Activated CD8-positive, alpha-beta memory T cell treated with anti-CD3 and anti-CD28 coated beads for 1 hour (primary cell): ENCODE data around the gene RAP1A.
"Not testable (repeated sequence)": the region's sequence is repeated elsewhere in the genome, so short reads cannot be mapped to it uniquely, and the experiment has no call there.

Experiments
- DNase-seq, 2 donors: peaks; one replicate each; pipeline ENCODE4 v3.0.0-alpha.2; 2020; ENCODE audit warnings: low read depth in 1 of 2; ENCODE audit errors: extremely low read depth in 1 of 2

Gene RAP1A

DNA sequence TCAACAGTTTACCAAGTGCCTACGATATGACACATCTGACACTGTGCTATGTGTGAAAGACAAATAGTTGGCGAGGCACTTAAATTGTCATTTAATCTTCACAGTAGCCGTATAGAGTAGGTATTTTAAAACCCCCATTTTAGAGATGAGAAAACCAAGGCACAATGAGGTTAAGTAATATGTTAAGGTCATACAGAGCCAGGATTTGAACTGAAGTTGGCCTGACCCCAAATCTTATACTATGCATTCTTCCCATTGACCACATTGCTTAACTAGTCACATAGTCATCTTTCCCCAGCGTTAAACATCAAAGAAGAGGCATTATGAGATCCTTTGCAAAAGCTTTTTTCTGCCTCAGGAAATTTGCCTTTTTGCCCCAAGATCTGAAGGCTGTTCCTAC, 115.7 kb downstream of the RAP1A start:
- no peak for DNase-seq

DNA sequence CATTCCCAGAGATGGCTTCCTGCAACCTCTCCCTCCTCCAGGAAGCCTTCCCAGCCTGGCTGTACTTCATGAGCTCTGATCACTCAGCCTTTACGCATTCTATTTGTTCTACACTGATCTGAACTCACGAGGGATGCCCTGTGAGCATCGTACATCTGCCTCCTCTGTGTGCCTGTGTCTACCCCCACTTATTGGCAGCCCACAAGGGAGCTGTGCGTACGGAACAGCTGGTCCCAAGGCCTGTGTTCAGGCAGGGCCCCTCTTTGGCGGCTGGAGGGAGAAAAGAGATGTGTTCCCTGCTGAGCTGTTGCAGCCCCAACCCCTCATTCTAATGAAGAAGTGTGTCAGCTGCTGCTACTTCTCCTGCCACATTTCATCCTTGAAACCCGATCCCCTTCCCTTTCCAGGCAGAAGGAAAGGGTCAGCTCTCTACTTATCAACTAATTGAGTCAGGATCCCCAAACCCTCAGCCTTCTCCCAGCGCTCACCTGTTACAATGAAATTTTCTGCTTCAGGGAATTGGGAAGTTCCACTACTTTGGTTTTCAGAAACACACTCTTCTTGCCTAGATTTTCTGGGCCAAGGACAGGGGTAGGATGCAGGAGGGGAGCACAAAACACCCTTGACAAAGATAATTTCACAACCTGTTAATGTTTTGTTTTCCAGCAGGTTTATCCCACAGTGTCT, 116.4 kb downstream of the RAP1A start:
- DNase-seq: no peak

DNA sequence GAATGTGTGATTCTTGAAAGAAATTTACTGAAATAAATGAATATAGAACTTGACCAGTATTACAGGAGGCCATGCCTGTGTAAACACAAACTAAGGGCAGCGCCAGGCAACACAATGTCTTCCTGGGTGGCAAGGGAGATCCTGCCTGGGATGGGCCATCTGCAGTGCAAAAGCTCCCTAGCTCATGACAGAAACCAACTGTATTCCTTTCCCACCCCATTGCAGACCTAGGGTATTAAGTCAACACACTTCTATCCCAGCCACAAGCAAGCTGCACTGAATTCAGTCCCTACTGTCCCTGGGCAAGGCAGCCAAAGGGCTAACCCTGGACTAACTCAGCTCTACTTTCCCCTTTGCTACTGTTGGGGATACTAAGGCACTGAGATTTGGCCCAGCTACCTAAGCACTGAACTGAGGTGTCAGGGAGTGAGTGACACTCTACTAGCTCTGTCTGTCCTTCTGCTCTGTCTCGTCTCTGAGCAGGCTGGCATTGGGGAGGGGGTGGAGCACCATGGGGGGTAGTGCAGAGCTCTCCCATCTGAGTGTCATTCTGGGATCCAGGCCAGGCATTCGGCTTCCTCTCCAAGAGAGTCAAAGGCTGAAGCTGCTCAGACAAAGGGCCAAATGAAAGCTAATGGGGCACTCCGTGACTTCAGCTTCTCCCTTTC, 117.1 kb downstream of the RAP1A start:
- no peak for DNase-seq

DNA sequence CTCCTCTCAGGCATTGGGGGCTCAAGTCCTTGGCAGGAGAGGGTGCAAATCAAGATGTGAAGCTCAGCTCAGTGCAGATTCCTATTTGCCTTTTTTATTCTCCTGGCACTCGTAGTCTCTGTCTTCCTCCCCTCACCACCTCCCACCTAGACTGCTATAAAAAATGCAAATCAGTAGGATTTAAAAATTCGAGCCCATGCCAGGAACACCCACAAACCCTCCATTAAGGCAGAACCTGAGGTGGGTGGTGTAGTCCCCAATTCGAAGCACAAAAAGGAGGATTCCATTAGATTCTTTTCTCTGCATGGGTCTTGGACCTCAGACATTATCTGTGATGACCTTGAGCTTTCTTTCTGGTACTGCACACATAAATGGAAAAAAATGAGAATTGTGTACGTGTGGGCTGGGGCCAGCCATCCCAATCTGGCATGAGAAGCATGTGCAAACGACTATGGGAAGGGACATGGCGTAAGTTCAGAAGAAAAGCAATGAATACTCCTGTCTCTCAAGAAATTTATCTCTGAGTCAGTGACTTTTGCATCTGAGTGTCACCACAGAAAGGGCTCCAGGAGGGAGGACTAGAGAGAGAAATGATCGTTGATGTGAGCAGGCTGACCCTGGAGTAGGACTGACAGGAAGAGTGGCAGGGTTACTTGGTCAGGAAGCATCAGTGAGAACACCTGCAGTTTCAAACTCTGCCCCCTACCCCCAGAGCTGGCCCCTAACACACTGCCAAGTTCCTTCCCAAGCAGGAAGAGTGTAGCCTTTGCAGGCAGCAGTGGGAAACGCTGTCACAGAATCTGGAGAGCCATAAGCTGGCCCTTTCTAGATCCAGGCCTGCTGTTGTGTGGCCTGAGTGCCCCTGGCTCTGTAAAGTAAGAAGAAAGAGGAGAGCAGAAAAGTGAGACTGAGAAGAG, 117.9 kb downstream of the RAP1A start:
- DNase-seq: no peak

DNA sequence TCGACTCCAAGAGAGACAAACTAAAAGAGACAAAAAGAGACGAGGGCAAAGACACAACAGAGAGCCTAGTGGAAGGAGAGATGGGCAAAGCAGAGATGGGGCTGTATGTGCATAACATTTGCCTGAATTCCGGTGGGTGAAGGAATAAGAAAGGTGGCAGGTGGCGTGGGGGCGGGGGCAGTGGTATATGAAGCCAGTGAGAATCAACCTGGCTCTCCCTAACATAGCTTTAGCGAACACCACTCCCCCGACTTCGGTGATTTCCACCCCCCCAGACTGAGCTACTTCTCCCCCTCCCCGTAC, 118.5 kb downstream of the RAP1A start:
- no peak for DNase-seq

DNA sequence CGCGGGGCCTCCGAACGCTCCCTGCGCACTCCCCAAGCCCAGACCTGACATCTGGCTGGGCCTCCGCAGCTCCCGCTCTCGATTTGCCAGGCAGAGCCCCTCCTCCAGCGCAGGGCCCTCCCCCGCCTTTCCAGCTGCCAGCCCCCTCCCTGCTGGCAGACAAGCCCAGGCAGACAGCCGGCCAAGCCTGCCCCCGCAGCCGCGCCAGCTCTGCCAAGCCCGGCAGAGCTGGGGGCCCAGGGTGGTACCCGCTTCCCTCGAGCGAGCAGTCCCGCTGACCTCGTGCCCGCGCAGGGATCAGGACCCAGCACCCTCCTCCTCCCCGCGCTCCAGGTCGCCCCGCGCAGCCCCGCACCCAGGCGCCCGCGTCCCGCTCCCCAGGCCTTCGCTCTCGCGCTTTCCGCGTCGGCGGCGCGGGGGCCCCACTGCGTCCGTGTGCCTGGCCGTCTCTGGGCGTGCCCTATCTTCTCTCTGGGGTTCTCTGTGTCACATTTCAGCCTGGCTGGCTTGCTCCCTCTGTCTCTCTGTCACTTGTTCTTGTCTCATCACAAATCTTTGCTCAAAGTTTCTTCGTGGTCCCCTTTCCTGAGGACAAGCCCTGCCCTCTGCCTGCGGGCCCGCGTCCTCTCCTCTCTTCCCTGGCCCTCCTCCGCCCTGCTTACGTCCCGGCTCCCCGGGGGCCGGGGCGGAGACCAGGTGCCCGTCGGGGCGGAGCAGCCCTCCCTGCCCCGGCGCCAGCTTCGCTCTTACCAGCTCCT, 119.0 kb downstream of the RAP1A start:
- DNase-seq: peak in 1 of 2 donors; percentile 19

DNA sequence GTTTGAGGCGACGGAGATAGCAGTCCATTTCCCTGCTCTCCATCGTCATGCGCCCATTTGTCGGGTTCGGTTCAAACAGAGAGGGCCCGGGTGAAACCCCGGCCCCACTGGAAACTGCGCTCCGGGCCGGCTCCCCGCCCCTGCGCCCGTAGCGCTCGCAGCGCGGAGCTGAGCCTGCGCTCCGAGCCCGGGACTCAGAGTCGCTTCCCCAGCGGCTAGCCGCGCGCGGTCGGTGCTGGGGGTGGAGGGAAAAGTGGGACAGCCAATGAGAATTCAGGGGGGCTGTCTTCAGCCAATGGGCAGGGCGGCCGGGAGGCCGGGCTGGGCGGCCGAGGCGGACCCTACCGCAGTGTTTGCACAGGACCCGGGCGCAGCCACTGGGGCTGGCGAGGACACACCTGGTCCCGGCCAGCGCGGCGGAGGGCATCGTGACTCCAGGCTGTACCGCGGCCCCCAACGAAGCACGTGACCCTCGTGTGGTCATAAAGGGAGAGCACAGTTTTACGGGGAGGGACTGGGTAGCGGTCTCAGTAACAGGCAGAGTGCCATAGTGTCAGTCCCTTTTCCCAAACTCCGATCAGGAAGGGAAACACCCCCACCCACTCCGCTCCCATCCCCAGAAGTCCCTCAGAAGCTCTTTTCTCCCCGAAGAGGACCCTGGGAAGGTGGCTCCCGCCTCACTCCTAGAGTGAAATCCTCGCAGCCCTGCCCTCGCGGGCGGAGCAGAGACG, 119.8 kb downstream of the RAP1A start, which contains the start of gene INKA2:
Gene INKA2 (minus strand): TSS at position 202 of the 731 bp plus-strand sequence. CDS start 153 bp downstream, at position 49.
- DNase-seq: peak in 1 of 2 donors; percentile 51

DNA sequence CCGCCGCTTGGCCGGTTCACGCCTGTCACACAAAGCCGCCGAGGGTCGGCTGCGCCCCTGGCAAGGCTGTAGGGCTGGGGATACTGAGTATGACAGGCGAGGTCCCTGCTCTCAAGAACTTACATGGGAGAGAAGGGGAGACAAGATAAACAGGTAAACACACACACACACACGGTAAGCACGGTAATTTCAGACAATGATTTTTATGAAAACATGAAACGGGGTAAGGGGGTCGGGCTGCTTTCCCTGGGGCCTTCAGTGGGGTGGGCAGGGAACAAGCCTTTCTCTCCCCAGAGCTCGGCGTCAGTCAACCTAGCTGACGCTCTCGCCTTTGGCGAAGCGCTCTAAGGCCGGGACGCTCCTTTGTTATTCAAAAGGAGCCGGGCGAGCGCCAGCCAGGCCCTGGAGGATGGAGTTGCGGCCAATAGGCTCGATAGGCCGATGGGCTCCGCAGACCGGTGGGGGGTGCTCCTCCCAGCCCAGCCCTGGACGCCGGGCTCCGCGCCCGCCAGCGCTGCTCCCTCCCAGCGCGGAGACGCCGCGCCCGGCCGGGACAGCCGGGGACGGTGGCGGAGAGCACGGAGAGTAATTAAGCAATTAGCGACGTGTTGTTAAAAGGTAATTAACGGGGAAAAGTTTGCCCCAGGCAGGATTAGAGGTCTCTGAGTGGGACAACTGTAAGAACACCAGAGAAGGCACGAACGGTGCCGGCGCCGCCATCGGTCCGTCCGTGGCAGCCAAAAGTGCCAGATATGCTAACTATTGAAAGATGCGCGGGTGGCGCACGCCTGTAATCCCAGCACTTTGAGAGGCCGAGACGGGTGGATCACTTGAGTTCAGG, 120.6 kb downstream of the RAP1A start:
- DNase-seq: peak in 1 of 2 donors; percentile 3

DNA sequence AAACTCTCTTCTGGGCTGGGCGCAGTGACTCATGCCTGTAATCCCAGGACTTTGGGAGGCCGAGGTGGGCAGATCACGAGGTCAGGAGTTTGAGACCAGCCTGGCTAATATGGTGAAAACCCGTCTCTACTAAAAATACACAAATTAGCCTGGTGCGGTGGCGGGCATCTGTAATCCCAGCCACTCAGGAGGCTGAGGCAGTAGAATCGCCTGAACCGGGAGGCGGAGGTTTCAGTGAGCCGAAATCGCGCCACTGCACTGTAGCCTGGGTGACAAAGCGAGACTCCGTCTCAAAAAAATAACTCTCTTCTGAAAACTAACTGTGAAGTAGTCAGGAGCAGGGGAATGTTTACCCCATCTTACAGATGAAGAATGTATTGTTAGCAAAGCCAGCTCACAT, 122.7 kb downstream of the RAP1A start:
- not testable (repeated sequence) for DNase-seq

DNA sequence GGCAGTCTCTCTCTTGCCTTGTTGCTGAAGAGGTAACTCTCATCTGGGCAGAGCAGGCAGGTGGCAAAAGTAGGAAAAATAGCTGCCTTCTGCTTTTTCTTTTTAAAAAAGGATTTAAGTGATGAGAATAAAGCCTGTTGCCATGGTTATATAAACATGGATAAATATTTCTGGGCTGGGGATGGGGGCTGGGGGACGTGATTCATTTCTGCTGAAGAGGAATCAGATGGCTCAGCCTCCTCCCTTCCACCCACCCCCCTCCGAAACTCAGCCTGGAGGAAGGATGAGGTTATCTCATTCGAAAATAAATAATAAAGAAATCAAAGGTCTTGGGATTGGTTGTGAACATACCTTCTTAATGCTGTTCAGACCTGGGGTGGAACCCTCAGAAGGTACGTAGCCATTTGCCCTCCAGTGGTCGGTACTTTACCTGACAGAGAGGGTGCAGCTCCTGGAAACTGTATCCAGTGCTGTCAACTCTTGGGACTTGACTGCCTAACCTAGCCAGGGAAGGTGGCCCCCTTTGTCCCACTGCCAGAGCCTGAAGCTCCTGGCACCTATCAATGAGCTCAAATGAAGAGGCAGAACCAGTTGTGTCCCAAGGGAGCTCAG, 123.5 kb downstream of the RAP1A start:
- DNase-seq: no peak

DNA sequence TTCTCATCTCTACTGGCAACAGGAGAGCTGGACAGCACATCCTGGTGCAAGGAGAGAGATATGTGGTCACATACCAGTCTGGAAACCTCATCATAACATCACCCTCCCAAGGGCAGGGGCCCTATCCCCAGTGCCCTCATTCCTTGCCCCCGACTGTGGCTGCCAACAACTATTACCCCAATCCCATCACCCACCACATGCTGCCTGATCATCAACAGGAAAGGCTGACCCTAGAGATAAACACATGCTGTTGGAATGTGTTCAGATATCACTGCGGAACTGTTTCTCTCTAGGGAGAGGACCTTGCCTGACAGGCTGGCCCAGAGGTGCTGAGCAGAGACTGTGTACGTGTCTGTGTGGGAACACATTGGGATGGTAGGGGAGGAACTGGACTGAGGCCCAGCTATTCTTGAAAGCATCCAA, 124.1 kb downstream of the RAP1A start:
- DNase-seq: no peak

DNA sequence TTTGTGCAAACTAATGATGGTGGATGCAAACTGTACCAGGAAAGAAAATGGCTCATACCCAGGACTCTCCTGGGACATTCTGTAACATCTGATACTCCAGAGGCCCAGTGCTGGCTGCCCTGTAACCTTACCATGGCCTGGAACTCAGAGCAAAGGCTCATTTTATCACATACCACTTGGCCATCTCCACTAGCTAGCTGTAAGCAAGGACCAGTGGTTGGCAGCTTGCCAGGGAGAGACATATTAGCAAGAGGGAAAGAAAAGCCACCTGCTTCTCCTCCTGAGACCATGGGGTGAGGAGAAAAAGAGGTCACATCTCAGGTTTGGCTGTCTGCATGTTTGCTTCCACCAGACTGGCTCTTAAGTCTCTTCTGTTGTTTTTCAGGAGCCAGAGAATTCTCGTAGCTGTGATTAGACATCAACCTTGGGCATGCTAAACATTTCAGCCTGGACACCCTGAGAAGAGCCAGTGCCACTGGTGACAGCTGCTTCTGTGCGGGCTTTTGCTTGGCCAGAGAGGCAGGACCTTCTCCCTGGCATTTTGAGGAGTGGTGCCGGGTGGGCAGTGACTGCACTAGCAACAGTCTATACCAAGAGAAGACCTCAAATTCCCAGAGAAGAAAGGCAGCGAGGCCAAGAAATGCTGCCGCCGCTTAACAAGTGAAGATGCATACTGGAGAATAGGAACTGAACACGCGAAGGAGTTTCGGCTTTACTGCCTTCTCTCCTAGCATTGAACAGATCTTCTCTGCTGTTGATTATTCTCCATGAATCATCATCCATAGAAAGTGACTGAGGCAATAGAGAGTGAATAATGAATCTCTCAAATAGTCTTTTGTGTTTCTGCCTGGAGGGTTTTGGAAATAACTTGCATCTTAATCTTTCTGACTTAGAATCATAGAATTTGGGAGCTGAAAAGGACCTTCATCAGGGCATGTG, 126.4 kb downstream of the RAP1A start:
- no peak for DNase-seq

DNA sequence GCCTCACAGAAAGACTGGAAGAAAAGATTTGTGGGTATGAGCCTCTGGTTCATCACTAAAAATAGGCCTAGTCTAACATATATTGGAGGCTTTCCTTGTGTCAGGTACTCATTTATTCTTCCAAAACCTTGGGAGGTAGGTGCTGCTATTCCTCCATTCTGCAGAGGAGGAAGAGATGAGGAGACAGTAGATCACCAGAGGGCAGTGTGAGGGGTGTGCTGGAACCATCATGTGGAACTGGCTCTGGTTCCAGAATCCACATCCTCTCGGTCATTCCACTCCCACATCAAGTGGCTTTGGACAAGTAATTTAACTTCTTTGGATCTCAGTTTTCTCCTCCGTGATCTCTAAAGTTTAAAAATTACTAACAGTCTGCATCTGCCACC, 127.0 kb downstream of the RAP1A start:
- DNase-seq: no peak

DNA sequence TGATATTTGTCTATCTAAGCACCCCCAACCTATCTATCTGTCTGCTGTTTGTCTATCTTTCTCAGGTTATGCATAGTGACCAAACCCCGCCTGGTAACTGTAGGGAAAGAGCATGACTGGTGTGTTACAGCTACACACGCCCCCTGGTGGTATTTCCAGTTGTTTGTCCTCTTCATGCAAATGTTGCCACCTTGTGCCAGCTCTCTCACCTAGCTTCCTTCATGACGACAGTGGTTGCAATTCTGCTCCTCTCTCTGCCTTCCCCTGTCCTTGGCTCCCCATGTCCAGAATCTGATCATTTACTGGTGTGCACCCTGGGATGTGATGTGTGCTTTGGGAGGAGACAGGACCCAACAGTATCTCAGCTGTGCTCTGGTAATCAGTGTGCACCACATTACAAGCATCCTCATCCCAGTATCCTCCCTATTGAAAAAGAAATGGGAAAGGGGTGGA, 127.7 kb downstream of the RAP1A start:
- peak in 1 of 2 donors; percentile 23 for DNase-seq

DNA sequence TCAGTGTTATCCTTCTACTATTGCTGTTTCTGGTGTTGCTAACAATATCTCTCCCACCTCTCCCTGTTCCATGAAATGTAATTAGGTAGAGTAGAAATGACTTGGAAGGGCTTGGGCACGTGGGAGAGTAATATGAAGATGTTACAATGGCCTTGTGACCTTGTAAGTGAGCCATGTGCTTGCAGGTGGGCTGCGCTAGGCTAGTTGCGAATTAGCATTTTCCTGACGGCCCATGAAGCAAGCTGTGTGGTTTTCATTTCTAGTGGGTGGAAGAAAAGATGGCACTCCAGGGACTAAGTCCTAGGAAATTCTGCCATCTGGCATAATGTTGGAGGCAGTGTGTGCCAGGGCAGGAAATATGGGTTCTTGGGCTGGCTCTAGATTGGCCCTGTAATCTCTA, 128.4 kb downstream of the RAP1A start:
- no peak for DNase-seq

DNA sequence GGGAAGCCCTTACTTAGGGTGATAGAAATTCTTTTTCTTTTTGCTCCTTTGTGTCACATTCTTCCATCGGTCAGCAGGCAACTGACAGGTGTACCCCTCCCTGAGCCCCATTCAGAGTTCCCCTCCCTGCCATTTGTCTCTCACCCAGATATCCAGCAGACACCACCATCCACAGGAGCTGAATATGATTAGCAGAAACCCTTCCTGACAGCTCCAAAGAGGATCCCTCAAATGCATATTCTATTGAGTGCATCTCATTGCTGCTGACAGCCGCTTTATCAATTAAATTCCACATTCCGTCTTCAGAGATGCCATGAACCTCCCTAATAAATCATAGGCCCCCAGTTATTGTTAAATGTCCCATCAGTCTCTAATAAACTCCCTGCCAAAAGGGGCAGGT, 130.0 kb downstream of the RAP1A start:
- no peak for DNase-seq

DNA sequence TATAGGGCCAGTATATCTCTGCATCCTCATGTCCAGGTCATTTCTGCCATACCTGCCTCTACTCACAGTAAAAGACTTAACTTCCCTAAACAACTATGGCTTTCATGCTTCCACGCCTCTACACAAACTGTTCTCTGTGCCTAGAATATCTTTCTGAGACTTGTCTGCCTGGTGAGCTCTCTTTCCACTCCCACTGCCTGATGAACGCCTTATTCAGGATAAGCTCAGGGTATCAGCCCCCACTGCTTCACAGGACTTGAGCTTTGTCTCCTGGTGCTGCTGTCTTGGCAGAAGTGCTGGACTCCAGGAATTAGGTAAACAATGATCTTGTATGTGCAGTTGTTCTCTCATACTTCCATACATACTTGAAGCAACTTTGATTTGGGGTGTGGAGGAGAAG, 131.3 kb downstream of the RAP1A start:
- no peak for DNase-seq
